Heart left ventricle (tissue), 16 donors: ENCODE measurements around the gene TLE1. TPM values are rescaled to one million over a fixed set of nuclear protein-coding genes. Genes with fewer than 3 reads are reported as not detected.

ENCODE experiments used
- ATAC-seq, 4 donors: fragments of 200-7000 bp; cut with Tn5 transposase; one replicate each; pipeline ENCODE4 v1.9.1; 2020 to 2022; ENCODE audit warnings: moderate library complexity in 4 of 4, mild to moderate bottlenecking in 3 of 4, moderate number of reproducible peaks in 1 of 4
- DNase-seq, 5 donors: peaks; one replicate each; pipeline ENCODE4 v3.0.0-alpha.2; 2020
- H3K27ac ChIP-seq, 12 donors: fragments of 200-600 bp; sonication (generic) in 4 of 12; one replicate each; pipeline versions ENCODE4 v1.5.0 to v1.8.0; 2016 to 2022; ENCODE audit warnings: mild to moderate bottlenecking in 2 of 12
- H3K27me3 ChIP-seq, 9 donors: fragments of 200-600 bp; sonication (generic) in 2 of 9; one replicate each; pipeline versions ENCODE4 v1.5.1 to v1.8.0; 2016 to 2022; ENCODE audit warnings: mild to moderate bottlenecking in 3 of 9
- H3K36me3 ChIP-seq, 9 donors: fragments of 200-600 bp; sonication (generic) in 2 of 9; one replicate each; pipeline versions ENCODE4 v1.5.0 to v1.8.0; 2018 to 2022; ENCODE audit warnings: mild to moderate bottlenecking in 2 of 9
- H3K4me1 ChIP-seq, 12 donors: fragments of 200-600 bp; sonication (generic) in 4 of 12; one replicate each; pipeline versions ENCODE4 v1.5.0 to v1.8.0; 2016 to 2022; ENCODE audit warnings: mild to moderate bottlenecking in 3 of 12
- H3K4me3 ChIP-seq, 12 donors: fragments of 200-600 bp; sonication (generic) in 4 of 12; one replicate each; pipeline versions ENCODE4 v1.5.0 to v1.8.0; 2017 to 2022; ENCODE audit warnings: mild to moderate bottlenecking in 9 of 12, moderate library complexity in 4 of 12
- H3K9me3 ChIP-seq, 12 donors: fragments of 200-600 bp; sonication (generic) in 4 of 12; one replicate each; pipeline versions ENCODE4 v1.5.0 to v1.8.0; 2016 to 2022; ENCODE audit warnings: mild to moderate bottlenecking in 1 of 12
- POLR2A ChIP-seq, 2 donors: fragments of 450-650 bp; IDR thresholded peaks; one replicate each; pipeline ENCODE4 v1.6.1; 2017; ENCODE audit warnings: antibody characterized with exemption in 2 of 2, mild to moderate bottlenecking in 2 of 2, moderate library complexity in 2 of 2
- WGBS, 4 donors: extraction: QIAGEN DNeasy Blood & Tissue Kit in 2 of 4; methylation state at CpG; one replicate each; pipeline versions ENCODE4 v1.1.5 to v1.1.7; 2013 to 2018; 5-methylcytosine and 5-hydroxymethylcytosine counted together
- intact Hi-C, 10 donors: fragments of 100-400 bp; cut with DNase I; formaldehyde crosslinking; loops; one replicate each; pipeline versions ENCODE4 v1.11.1 to v1.14.2; 2022
- polyA plus RNA-seq, 2 donors: library from polyadenylated mRNA; stranded (reverse); fragments of 200-250 nt; gene quantifications; one replicate each; pipeline ENCODE4 v1.2.3, GENCODE V29; 2013
- total RNA-seq, 9 donors: library from RNA; depleted of rRNA in 2 of 9; stranded (reverse); fragments of >200 nt in 2 of 9; fragmentation: NEBNext Ultra II Directional in 3 of 9; extraction: Animal tissue kit (Norgen Biotek cat#: 25700) in 3 of 9; gene quantifications; one replicate each; pipeline versions ENCODE4 v1.1.0 to v1.2.4, GENCODE V29; 2016 to 2023
- TF ChIP-seq, protein P1 (sequence below), 12 donors: fragments of 200-600 bp; sonication (generic) in 4 of 12; IDR thresholded peaks; one replicate each; pipeline versions ENCODE4 v1.5.0 to v1.8.0; 2018 to 2022; ENCODE audit warnings: antibody characterized with exemption in 12 of 12, mild to moderate bottlenecking in 5 of 12
- donor health status: ischemic (EF 13 %, LVEDD 7.1; RV severe dilation, severe dysfunction).
- donor health status: healthy with polysubstance abuse.
- donor health status: DM: no; HTN: yes; CAD: no.
- donor health status: DM: no; HTN: no; CAD: no.
- donor health status: ischemic (EF 25% LVEDD 6.9; RV normal size, moderate dysfunction).
- donor health status: ischemic (EF 25% LVEDD 5.7; RV mildly dilated, moderate dysfunction).
- donor health status: healthy.
- donor health status: DM: yes; HTN: yes; CAD: no.
- donor health status: ischemic (EF 35%, LVEDD 5.7; RV mildly dilated, moderate dysfunction).
- donor health status: nonischemic (EF 11% LVEDD 7.7; RV severe dilation, severe dysfunction).
- donor health status: DM: yes; HTN: yes; CAD: no.
- donor health status: PGD.
- donor health status: ischemic (EF 29% LVEDD 5.4; RV normal size, mild dysfunction).
- donor health status: nonischemic (EF 23%, LVEDD 6.1; RV moderate dilation, normal function).

TLE1 gene
- total and polyA plus RNA-seq, 11 donors = 6.2 to 25.4 (median 9.8) TPM

DNA sequence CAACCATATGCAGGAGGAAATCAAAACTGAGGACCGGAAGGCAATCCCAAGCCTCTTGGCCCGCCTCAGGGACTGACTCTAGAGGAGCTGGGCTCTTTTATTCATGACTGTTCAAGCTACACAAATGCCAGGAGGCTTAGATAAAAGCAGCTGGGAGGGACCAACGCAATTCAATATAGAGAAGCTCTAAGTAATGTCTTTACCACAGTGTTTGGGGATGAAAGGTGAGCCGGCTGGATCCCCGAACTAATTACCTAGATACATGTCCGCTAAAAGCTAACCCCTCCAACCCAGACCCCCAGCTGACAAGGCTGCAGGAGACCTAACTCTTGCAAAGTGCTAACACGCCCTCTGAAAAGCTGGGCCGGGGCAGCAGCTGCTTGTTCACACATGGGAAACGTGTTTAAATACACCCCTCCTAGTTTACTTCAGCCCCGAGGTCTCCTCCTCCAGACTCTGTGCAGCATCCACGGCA lies 67.5 kb downstream of the TLE1 start:
- Histone ChIP-seq H3K36me3 (peaks cover 0 to 18% (median 0%) of the 10 kb centered on the region in 9 donors), H3K4me1 (peaks cover 0 to 27% (median 14%) of the 10 kb centered on the region in 12 donors), H3K27me3 (no peaks in the 10 kb centered on the region), H3K27ac (no peak overlapping the region), H3K4me3 (no peak overlapping the region), H3K9me3 (no peaks in the 10 kb centered on the region)
- no peak for ATAC-seq
- no peak for DNase-seq
- 48 to 71% (median 64%) methylated on average over 10 to 11 of the region's 11 CpGs for WGBS, 4 donors
- TF ChIP-seq, protein P1, sequence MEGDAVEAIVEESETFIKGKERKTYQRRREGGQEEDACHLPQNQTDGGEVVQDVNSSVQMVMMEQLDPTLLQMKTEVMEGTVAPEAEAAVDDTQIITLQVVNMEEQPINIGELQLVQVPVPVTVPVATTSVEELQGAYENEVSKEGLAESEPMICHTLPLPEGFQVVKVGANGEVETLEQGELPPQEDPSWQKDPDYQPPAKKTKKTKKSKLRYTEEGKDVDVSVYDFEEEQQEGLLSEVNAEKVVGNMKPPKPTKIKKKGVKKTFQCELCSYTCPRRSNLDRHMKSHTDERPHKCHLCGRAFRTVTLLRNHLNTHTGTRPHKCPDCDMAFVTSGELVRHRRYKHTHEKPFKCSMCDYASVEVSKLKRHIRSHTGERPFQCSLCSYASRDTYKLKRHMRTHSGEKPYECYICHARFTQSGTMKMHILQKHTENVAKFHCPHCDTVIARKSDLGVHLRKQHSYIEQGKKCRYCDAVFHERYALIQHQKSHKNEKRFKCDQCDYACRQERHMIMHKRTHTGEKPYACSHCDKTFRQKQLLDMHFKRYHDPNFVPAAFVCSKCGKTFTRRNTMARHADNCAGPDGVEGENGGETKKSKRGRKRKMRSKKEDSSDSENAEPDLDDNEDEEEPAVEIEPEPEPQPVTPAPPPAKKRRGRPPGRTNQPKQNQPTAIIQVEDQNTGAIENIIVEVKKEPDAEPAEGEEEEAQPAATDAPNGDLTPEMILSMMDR (IDR thresholded peaks at IDR 0.05) = no peak
- no peak for TF ChIP-seq POLR2A (IDR thresholded peaks at IDR 0.05)
- intact Hi-C loops = loop anchor here in 1 of 10 donors (10.0 kb wide), 1 partner anchor 67 kb away; no protein-coding TSS in a partner anchor

DNA sequence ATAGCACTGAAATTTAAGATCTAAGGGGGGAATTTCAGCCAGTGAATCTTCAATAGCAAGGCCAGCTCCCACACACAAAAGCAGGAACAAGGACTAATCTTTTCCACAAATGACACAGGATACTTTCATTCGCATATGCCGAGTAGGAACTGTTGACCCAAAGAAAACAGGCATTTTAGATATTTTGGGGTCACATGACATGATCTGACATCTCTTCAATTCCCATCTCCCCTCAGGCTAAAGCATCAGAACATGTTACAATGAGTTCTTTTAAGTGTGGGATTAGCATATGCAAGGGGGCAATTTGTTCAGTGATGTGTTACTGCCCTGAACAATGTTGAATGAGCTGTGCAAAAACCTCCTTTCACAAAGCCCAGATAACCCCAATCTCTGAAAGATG lies 68.2 kb downstream of the TLE1 start:
- H3K27ac ChIP-seq = peak overlapping the region in 1 of 12 donors; percentile 22
- no peak for DNase-seq
- H3K27me3 ChIP-seq = no peaks in the 10 kb centered on the region
- peaks cover 0 to 27% (median 14%) of the 10 kb centered on the region in 12 donors for H3K4me1 ChIP-seq
- TF ChIP-seq, protein P1 (IDR thresholded peaks at IDR 0.05) = no peak
- no peak for TF ChIP-seq POLR2A (IDR thresholded peaks at IDR 0.05)
- intact Hi-C loops = loop anchor here in 1 of 10 donors (10.0 kb wide), 1 partner anchor 66 kb away; no protein-coding TSS in a partner anchor
- H3K36me3 ChIP-seq = peaks cover 0 to 23% (median 0%) of the 10 kb centered on the region in 9 donors
- 47 to 72% (median 61%) methylated on average over 2 of the region's 2 CpGs for WGBS, 4 donors
- no peak overlapping the region for H3K4me3 ChIP-seq
- ATAC-seq = no peak
- no peaks in the 10 kb centered on the region for H3K9me3 ChIP-seq

GRCh38 chr9:81620002-81620390 lies 69.4 kb downstream of the TLE1 start:
- intact Hi-C loops = loop anchor here in 1 of 10 donors (10.0 kb wide), 1 partner anchor 65 kb away; no protein-coding TSS in a partner anchor

DNA sequence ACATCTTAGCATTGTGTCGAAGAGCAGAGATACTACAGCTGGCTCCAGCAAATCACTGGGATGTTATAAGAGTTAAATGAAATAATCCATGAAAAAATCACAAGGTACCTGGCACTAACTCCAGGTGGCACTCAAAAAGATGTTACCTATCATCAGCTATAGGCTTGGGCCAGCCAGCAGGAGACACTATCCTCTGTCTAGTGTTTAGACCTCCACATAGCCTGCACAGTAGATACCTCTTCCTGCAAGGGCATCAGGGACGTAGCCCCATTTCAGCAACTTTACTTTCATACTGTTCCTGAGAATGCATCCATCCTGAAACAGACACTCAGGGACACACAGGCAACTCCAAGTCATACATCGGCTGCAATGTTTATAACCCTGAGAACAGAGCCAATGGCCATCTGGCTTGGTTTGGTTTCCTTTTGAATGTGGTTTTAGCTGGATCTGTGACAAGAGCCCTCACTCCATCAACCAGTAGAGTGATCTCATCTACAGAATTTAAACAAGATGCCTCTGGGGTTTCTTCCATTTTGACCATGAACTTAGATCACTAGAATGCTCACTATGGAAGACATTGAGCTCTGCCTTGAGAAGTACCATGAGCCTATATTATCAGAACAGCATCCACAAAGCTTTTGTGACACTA lies 69.9 kb downstream of the TLE1 start:
- DNase-seq = no peak
- intact Hi-C loops = loop anchor here in 3 of 10 donors (10.0 kb wide), 3 partner anchors 65 to 865 kb away; no protein-coding TSS in a partner anchor
- TF ChIP-seq, protein P1 (IDR thresholded peaks at IDR 0.05) = no peak
- no peak for TF ChIP-seq POLR2A (IDR thresholded peaks at IDR 0.05)
- H3K4me3 ChIP-seq = no peak overlapping the region
- peaks cover 0 to 37% (median 2%) of the 10 kb centered on the region in 9 donors for H3K36me3 ChIP-seq
- WGBS, 4 donors = 77 to 83% (median 79%) methylated on average over 3 of the region's 3 CpGs
- H3K4me1 ChIP-seq = peaks cover 0 to 27% (median 14%) of the 10 kb centered on the region in 12 donors
- H3K27ac ChIP-seq = peak overlapping the region in 2 of 12 donors; percentile 9 to 44
- no peaks in the 10 kb centered on the region for H3K9me3 ChIP-seq
- H3K27me3 ChIP-seq = no peaks in the 10 kb centered on the region
- no peak for ATAC-seq

More at GRCh38 chr9:81620002-81620390, 69.4 kb downstream of the TLE1 start:
- Histone ChIP-seq H3K27ac (peak overlapping the region in 2 of 12 donors; percentile 9 to 44), H3K4me3 (no peak overlapping the region), H3K27me3 (no peaks in the 10 kb centered on the region), H3K9me3 (no peaks in the 10 kb centered on the region), H3K36me3 (peaks cover 0 to 33% (median 0%) of the 10 kb centered on the region in 9 donors), H3K4me1 (peaks cover 0 to 27% (median 14%) of the 10 kb centered on the region in 12 donors)
- DNase-seq (no peak), ATAC-seq (peak in 1 of 4 donors; percentile 59)
- no peak for TF ChIP-seq POLR2A (IDR thresholded peaks at IDR 0.05)
- TF ChIP-seq, protein P1 (IDR thresholded peaks at IDR 0.05) = no peak
- WGBS, 4 donors = 59 to 67% (median 62%) methylated on average over 5 of the region's 5 CpGs
